Hematopoietic multipotent progenitor cell treated with erythropoietin and hydrocortisone succinate and interleukin-3 and kit ligand, for 8 days (in vitro differentiated cells): ENCODE data around the gene KNL1.
"Not testable (repeated sequence)": the region's sequence is repeated elsewhere in the genome, so short reads cannot be mapped to it uniquely, and the experiment has no call there.

Experiments used
- DNase-seq: peaks from one replicate; pipeline ENCODE4 v3.0.0-alpha.2; 2015

KNL1 gene

DNA sequence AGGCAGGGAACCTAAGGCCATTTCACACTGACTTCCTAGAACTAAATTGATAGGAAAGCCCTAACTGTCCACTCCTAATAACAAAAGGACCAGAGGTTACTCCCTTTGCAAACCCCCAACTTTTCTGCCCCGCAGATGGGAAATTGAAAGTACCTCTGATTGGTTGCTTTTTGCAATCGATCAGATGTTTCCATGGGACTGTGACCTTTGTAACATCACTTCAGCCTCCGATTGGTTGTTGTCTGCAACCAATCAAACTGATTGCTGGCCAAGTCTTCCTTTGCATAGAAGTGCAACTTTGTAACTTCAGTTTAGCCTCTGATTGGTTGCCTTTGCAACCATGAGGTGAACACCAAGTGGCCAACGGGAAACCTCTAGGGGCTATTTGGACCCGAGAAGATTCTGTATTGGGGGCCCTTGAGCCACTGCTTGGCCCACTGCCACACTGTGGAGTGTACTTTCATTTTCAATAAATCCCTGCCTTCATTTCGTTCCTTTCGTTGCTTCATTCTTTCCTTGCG is 11.3 kb upstream of the KNL1 start:
- DNase-seq: peak; percentile 71

DNA sequence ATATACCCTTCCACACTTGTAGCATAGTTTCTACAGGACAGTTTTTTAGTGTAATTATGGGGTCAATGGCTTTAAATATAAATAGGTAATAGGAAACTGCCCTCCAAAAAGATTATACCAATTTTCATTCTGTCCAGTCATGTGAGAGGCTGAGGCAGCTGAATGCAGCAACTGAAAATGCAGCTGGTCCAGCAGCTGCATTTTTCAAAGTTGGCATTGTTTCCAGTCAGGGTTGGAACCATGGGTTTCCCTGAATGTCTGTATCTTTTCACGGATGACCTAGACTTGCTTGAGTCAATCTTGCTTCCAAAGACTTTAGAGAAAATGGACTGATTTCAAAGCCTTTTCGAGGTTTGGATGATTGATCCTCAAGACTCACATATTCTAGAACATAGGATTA is 9.9 kb upstream of the KNL1 start:
- DNase-seq: no peak

DNA sequence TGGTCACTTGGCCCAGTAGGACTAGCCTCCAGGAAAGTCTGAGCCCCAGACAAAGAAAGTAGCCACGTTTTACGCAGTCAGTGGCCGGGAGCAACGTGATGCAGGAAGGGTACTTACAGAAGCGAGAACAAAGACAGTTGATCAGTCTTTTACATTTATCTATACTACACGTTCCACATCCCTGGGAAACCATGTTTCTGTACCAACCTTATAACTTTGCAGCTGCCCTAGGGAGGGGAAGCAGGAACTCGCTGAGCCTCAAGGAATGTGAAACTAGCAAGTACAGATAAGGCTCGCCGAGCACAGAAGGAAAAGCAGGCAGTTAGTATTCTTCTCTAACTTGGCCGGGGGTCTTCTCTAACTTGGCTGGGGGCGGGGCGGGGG is 3.4 kb upstream of the KNL1 start:
- DNase-seq: no peak

DNA sequence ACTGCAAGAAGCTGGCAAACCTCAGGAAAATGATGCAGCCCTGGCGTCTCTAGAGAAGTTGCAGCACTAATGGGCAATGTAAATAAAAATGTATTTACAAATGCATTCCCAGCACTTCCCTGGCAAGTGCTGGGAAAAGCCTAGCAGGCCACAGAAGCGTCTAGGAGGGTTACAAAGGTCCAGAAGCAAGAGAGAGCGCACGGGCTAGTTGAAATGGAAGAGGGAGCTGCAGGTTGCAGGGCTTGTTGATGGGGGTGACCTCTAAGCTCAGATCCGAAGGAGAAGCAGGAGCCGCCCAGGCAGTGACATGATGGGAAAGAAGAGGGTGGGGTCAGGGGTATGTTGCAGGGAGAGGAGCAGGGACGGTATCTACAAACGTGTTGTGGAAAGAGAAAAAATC is 2.7 kb upstream of the KNL1 start:
- no peak for DNase-seq

DNA sequence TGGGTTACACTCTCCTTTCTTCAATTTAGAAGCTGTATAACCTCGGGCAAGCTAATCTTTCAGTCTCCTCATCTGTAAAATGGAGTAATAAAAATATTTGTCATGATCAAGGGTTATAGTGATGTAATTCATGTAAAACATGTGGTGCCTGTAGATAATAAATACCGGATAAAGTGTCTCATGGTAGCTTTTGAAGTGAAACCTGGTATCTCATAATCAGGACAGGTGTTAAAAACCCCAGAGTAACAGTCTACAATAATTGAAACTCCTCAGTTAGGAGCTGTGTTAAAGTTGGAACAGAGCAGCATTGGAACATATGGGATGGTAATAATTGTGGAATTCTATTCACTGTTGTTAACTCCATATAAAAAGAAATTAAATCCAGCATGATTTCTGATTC is 884 bp upstream of the KNL1 start:
- peak; percentile 29 for DNase-seq

DNA sequence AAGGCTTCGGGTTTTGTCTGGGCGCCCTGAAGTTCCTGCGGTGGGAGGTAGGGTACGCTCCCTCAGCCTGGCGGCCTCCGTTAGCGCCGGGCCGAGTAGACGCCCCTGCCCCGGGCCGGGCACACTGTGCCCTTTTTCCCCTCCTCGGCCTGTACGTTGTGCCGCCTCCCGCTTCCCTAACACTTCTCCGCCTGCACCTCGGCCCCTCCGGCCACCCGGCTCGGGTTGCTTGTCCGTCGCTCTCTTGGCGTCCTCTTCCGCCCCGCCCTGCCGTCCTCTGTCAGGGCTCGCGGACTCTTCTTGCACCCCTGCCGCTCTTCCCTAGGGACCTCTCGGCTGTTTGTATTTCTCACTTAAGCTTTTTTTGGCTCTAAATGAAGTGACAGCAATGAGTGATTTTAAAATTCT is 384 bp downstream of the KNL1 start:
- DNase-seq: peak; percentile 67

DNA sequence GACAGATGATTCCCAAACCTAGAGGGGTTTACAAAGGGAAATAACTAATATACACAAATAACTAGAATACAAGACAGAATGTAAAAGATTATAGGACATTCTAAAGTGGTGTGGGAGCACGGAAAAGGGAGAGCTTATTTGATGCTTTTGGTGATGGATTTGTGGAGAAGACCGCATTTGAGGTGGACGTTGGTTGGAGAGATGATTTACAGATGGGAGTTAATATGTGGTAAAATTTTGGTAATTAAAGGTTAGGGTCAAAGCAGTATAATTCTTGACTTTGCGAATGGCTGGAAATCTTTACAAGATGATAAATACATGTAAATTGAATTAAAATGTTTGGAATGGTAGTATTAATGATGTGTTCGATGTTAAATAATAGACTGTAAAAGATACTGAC is 1.2 kb downstream of the KNL1 start:
- DNase-seq: no peak

DNA sequence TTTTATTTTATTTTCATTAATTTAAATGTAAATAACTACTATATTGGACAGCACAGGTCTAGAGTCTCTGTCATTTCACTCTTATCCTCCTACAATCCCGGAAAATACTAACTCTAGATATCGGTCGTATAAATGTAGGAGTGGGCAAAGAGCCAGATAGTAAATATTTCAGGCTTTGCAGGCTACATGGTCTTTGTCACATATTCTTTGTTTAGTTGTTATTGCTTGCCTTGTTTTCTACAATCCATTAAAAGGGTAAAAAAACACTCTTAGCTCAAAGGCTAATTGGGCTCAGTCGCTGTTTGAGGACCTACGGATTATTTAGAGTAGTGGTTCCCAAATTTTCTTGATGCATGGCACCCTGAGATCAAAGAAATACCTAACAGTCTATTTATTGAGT is 1.7 kb downstream of the KNL1 start:
- DNase-seq: no peak

DNA sequence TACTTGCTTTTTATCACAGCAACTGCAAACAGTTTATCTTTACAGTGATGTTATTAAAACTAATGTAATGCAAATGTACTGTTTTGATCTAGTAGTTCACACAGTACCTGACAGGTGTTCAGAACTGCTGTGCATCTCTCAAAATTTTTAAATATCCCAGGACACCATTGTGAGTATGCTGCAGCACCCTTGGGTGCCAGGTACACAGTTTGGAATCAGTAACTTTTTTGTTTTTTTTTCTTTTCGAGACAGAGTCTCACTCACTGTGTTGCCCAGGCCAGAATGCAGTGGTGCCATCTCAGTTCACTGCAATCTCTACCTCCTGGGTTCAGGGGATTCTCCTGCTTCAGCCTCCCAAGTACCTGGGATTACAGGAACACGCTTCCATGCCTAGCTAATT is 3.0 kb downstream of the KNL1 start:
- DNase-seq: no peak

DNA sequence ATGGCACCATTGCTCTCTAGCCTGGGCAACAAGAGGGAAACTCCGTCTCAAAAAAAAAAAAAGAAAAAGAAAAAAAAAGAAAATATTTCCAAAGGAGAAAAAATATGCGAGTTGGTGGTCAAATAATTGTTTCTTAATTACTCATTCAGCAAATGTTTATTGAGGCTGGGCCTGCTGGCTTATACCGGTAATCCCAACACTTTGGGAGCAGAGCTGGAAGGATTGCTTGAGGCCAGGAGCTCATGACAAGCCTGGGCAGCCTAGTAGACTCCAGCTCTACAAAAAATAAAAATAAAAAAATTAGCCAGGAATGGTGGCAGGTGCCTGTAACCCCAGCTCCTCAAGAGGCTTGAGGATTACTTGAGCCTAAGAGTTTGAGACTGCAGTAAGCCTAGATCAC is 4.1 kb downstream of the KNL1 start:
- DNase-seq: no peak

DNA sequence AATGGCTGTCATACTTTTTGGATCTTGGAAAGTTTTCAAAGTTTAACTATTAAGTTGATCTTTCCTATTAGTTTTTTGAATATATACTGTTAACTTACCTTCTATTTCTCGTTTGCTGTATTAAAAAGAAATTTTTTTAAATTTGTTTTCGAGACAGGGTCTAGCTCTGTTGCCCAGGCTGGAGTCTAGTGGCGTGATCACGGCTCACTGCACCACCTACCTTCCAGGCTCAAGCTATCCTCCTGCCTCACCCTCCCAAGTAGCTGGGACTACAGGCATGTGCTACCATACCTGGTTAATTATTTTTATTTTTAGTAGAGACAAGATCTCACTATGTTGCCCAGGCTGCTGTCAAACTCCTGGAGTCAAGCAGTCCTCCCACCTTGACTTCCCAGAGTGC is 4.6 kb downstream of the KNL1 start:
- DNase-seq: no peak

DNA sequence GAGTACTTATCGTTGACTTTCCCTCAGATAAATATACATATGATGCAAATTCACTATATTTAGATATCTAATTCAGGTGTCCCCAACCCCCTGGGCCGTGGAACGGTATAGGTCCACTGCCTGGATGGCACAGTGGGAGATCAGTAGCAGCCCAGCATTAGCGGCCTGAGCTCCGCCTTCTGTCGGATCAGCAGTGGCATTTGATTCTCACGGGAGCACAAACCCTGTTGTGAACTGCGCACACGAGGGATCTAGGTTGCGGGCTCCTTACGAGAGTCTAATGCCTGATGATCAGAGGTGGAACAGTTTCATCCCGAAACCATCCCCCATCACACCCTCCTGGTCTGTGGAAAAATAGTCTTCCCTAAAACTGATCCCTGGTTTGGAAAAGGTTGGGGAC is 6.9 kb downstream of the KNL1 start:
- no peak for DNase-seq

DNA sequence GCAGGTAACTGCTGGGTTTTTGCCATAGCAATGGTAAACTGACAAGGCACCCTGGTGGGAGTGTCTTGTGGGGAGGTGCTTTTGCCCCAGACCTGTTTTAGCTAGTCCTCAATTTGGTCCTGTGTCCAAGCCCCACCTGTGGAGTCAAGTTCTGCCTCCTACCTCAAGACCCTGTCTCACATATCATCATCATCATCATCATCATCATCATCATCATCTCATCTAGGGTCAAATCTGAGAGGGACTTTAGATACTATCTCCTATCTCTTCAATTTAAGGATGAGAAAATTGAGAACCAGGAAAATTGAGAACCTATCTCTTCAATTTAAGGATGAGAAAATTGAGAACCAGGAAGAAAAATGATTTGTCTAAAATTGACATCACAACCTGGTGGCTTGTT is 9.9 kb downstream of the KNL1 start:
- DNase-seq: no peak

DNA sequence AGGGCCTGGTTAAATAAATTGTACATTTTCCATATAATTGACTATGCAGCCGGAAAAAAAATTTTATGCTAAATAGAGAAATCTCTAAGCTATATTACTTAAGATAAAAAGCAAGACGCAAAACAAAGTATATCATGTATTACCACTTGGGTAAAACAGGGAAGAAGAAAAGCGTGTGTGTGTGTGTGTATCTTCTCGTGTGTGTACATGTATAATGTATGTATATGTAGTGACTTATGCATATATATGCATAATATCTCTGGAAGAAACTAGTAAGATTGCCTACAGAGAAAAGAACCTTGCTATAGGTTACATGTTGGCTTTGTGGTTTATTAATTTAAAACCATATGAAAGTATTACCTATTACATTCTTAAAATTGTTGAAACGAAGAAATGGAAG is 19.0 kb downstream of the KNL1 start:
- no peak for DNase-seq

DNA sequence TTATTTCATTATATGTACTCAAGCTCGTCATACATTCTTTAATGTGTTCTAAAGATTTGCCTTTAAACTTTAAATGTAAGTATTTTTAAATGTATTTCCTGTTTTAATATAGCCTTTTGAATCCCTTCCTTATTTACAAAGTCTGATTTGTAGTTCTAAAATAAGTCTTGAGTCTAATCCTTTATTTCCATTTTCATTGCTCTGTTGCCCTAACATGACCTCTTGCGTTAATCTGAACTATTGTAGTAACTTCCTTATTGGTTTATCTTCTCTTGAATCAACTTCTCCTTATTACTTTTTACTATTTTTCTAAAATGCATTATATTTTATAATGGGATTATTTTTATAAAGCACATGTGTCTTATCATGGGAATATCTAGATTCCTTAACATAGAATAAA is 24.0 kb downstream of the KNL1 start:
- no peak for DNase-seq

DNA sequence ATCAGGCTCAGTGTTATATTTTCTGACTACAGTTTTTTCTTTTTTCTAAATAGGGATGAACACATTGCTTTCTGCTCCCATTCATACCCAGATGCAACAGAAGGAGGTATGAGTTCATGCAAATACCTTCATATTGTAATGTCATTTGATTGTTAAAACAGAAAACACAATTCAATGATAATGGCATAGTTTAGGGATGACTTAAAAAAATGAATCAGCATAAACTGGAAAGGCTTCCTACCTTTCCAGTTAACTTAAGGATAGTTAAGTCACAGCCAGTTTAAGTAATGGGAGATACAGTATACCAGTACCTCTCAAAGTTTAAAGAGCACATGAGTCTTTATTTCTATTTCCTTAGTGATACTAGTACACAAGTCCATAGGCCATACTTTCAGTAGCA is 24.9 kb downstream of the KNL1 start:
- no peak for DNase-seq

DNA sequence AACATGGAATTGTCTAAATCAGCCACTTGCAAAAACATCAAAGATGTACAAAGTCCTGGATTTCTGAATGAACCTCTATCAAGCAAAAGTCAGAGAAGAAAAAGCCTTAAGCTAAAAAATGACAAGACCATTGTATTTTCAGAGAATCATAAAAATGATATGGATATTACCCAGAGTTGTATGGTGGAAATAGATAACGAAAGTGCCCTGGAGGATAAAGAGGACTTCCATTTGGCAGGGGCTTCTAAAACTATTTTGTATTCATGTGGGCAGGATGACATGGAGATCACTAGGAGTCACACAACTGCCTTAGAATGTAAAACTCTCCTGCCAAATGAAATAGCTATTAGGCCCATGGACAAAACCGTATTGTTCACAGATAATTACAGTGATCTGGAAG is 29.3 kb downstream of the KNL1 start:
- peak; percentile 81 for DNase-seq

DNA sequence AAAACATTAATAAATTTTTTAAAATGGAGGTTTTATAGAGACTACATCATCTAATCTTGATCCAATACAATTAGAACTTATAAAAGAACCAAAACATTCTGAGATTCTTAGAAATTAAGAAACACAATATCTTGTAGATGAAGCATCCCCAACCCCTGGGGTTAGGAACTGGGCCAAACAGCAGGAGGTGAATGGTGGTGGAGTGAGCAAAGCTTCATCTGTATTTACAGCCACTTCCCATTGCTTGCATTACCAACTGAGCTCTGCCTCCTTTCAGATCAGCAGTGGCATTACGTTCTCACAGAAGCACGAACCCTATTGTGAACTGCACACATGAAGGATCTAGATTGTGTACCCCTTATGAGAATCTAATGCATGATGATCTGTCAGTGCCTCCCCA is 36.3 kb downstream of the KNL1 start:
- DNase-seq: no peak

DNA sequence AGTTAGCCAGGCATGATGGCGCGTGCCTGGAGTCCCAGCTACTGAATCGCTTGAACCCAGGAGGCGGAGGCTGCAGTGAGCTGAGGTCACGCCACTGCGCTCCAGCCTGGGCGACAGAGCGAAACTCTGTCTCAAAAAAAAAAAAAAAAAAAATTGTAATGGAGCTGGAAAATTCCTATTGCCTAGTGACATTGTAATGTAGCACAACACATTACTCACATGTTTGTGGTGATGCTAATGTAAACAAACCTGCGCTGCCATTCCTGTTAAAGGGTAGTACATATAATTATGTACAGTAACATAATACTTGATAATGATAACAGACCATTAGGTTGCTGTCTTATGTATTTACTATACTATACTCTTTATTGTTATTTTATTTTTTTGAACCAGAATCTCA is 39.1 kb downstream of the KNL1 start:
- no peak for DNase-seq

DNA sequence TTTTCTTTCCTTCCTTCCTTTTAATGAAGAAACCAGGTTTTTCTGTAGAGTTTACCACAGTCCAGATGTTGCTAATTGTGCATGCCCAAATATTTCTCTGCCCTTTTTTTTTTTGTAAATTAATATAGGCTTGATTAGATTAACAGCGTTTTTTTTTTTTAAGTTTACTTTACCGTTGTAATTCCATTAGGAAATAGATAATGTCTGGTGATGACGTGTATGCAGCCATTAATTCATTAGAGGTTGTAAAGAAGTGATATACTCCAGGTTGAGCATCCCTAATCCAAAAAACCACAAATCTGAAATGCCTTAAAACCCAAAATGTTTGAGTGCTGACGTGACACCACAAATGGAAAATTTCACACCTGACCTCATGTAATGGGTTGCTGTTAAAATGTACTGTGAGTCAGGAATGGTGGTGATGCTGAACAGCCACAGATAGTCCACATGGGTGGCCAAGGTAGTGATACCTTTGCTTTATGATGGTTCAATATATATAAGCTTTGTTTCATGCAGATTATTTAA is 43.2 kb downstream of the KNL1 start:
- DNase-seq: no peak

DNA sequence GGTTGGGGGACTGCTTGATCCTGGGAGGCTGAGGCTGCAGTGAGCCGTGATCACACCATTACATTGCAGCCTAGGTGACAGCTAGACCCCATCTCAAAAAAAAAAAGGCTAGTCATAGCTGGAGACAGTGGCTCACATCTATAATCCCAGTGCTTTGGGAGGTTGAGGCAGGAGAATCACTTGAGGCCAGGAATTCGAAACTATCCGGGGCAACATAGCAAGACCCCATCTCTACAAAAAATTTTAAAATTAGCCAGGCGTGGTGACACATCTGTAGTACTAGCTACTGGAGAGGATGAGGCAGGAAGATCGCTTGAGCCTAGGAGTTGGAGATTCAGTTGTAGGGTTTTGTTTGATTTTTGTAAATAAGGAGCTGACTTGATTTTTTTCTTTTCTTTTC is 45.6 kb downstream of the KNL1 start:
- DNase-seq: no peak

DNA sequence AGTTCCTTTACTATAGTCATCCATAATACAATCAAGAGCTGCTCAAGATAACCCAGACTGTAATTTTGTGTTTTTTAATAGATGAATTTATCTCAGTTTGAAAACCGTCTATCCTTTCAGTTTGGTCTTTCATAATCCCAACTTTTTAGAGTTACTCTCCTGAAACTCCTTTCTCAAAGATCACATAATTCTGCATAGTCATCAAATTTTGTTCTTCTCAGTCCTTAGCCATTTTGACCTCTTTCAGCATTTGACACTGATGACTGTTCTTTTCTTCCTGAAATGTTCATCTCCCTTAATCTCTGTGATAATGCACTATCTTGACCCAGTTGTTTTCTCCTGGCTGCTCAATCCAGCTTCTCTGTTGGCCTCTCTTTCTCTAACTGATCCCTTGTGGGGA is 53.5 kb downstream of the KNL1 start:
- DNase-seq: no peak

DNA sequence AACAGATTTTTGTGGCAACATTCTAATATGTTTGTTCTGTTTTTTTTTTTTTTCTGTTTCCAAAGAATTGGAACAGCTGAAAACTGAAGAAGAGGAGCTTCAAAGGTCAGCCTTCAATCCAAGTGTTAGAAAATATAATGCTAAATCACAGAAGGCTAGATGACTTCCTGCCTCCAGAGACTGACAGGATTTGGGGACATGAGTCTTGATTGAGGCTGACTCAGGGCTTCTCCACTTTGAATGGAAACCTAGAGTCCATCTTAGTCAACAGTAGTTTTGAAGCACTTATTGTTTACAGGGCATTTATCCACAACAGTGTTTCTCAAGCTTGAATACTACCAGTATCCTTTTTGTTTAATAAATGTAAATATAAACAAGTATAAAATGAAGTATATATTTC is 56.4 kb downstream of the KNL1 start:
- no peak for DNase-seq

DNA sequence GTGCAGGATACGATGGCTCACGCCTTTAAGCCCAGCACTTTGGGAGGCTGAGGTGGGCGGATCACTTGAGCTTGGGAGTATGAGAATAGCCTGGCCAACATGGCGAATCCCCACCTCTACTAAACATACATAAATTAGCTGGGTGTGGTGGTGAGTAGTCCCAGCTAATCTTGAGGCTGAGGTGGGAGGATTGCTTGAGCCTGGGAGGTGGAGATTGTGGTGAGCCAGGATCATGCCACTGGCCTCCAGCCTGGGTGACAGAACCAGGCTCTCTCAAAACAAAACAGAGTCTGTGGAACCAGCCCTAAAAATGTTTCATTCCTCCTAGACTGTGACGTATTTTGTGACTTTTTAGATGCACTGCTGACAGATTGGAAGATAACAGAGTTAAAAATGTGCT is 66.6 kb downstream of the KNL1 start:
- peak; percentile 44 for DNase-seq

DNA sequence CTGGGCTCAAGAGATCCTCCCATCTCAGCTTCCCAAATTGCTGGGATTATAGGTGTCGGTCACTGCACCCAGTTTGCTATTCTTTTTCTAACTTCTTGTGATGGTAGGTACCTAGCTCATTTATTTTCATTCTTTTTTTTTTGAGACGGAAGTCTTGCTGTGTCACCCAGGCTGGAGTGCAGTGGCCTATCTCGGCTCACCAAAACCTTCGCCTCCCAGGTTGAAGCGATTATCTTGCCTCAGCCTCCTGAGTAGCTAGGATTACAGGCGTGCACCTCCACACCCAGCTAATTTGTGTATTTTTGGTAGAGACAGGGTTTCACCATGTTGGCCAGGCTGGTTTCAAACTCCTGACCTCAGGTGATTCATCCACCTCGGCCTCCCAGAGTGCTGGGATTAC is 70.9 kb downstream of the KNL1 start:
- peak; percentile 21 for DNase-seq

DNA sequence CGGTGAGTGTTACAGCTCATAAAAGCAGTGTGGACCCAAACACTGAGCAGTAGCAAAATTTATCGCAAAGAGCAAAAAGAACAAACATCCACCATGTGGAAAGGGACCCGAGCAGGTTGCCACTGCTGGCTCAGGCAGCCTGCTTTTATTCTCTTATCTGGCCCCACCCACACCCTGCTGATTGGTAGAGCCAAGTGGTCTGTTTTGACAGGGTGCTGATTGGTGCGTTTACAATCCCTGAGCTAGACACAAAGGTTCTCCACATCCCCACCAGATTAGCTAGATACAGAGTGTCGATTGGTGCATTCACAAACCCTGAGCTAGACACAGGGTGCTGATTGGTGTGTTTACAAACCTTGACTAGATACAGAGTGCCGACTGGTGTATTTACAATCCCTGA is 82.2 kb downstream of the KNL1 start:
- DNase-seq: not testable (repeated sequence)
